Psoas muscle (tissue), 8 donors: ENCODE data around the gene DIABLO. TPM values are rescaled to one million over a fixed set of nuclear protein-coding genes. Genes with fewer than 3 reads are reported as not detected.

Experiments
- ATAC-seq, 4 donors: fragments of 200-7000 bp; cut with Tn5 transposase; one replicate each; pipeline ENCODE4 v1.9.1; 2020; ENCODE audit warnings: moderate library complexity in 3 of 4, mild to moderate bottlenecking in 2 of 4
- DNase-seq, 2 donors: peaks; one replicate each; pipeline ENCODE4 v3.0.0-alpha.2; 2020
- H3K27ac ChIP-seq: fragments of 200-600 bp; one replicate; pipeline ENCODE4 v1.8.0; 2022
- H3K27me3 ChIP-seq, 3 donors: fragments of 200-600 bp in 1 of 3; one replicate each; pipeline versions ENCODE4 v1.6.1 to v1.8.0; 2013 to 2022; ENCODE audit warnings: low read length in 2 of 3, mild to moderate bottlenecking in 2 of 3, moderate library complexity in 1 of 3; ENCODE audit not compliant: insufficient read depth in 3 of 3
- H3K36me3 ChIP-seq, 2 donors: fragments of 200-600 bp in 1 of 2; one replicate each; pipeline versions ENCODE4 v1.6.1 to v1.8.0; 2013 to 2022; ENCODE audit warnings: low read depth in 1 of 2, mild to moderate bottlenecking in 1 of 2, moderate library complexity in 1 of 2; ENCODE audit not compliant: insufficient read depth in 1 of 2
- H3K4me1 ChIP-seq: fragments of 200-600 bp; one replicate; pipeline ENCODE4 v1.8.0; 2022
- H3K4me3 ChIP-seq: fragments of 200-600 bp; one replicate; pipeline ENCODE4 v1.8.0; 2022; ENCODE audit warnings: mild to moderate bottlenecking
- H3K9me3 ChIP-seq: fragments of 200-600 bp; one replicate; pipeline ENCODE4 v1.8.0; 2022
- WGBS, 3 donors: extraction: QIAGEN DNeasy Blood & Tissue Kit; methylation state at CpG; one replicate each; pipeline versions ENCODE4 v1.1.6 to v1.1.7; 2013; 5-methylcytosine and 5-hydroxymethylcytosine counted together
- intact Hi-C, 2 donors: fragments of 100-400 bp; cut with DNase I; formaldehyde crosslinking; loops; one replicate each; pipeline versions ENCODE4 v1.11.0 to v1.14.2; 2022
- polyA plus RNA-seq, 3 donors: library from polyadenylated mRNA; stranded (reverse); fragments of 200-250 nt; gene quantifications; one replicate each; pipeline ENCODE4 v1.2.3, GENCODE V29; 2013
- total RNA-seq, 4 donors: library from RNA; stranded (reverse); fragmentation: NEBNext Ultra II Directional in 2 of 4; extraction: Animal tissue kit (Norgen Biotek cat#: 25700) in 2 of 4; gene quantifications; one replicate each; pipeline versions ENCODE4 v1.2.1 to v1.2.4, GENCODE V29; 2021 to 2023
- TF ChIP-seq, protein P1 (sequence below): fragments of 200-600 bp; IDR thresholded peaks from one replicate; pipeline ENCODE4 v1.8.0; 2022; ENCODE audit warnings: antibody characterized with exemption
- donor health status: healthy with polysubstance abuse.
- donor health status: DM: no; HTN: no; CAD: no; lungs with moderate emphysema.
- donor health status: Bipolar disorder and iron deficiency.
- donor health status: healthy.
- donor health status: DM: yes; HTN: yes; CAD: no.
- donor health status: DM: no; HTN: no; CAD: no.
- donor health status: DM: no; HTN: no; CAD: no.
- donor health status: DM: yes; HTN: yes; CAD: no.

The DIABLO gene
- total and polyA plus RNA-seq, 7 donors, result 24.4 to 109 (median 35.3) TPM

DNA sequence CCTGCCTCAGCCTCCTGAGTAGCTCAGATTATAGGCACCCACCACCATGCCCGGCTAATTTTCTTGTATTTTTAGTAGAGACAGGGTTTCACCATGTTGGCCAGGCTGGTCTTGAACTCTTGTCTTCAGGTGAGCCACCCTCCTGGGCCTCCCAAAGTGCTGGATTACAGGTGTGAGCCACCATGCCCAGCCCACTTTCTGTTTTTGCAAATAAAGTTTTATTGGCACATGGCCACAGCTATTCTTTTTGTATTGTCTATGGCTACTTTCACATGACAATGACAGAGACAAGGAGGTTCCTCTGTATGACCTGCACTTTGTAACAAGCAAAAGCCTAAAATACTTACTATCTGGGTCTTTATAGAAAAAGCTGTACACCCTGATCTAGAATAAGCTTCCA, 19.7 kb upstream of the DIABLO start:
- H3K36me3 ChIP-seq, result peaks cover 2 to 70% of the 10 kb centered on the region in 2 donors

DNA sequence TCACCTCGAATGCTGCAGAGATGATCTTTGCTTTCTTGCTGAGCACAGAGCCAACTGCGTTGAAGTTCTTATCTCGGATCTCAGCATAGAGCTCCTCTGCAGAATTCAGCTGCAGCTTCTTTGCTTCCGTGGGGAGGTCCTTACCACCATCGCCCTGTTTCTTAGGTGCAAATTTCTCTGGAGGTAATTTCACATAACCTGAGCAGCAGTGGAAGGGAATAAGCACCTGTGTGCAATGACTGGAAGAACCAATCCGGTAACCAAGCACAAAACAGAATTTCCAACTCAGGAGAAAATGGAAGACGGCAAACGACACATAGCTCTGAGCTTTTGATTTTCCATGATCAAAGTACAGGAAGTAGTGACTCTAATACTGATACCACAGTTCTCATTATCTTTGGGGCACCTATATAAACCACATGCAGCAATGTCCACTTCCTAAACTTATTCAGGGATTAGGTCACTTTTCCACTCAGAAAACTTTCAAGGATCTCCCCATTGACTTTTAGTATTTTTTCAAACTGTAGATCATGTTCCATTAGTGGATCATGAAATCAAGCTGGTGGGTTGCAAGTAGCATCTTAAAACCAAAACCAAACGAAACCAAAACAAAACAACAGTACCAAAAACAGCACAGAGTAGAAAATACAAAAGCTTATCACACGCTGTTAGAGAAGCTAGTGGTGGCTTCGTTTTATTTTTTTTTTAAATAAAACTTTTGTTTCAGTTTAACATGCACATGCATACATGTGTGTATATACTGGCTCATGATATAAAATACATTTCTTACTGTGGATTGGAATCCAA, 18.9 kb upstream of the DIABLO start:
- no peak overlapping the region for H3K4me3 ChIP-seq
- WGBS, 3 donors, result 88 to 89% (median 89%) methylated on average over 11 of the region's 11 CpGs

More for the DNA sequence above, 19.7 kb upstream of the DIABLO start:
- Histone ChIP-seq H3K4me1 (no peaks in the 10 kb centered on the region), H3K27me3 (no peaks in the 10 kb centered on the region), H3K27ac (no peak overlapping the region), H3K9me3 (no peaks in the 10 kb centered on the region), H3K4me3 (no peak overlapping the region)
- intact Hi-C loops, result no loop called here
- WGBS, 3 donors, result 83 to 95% (median 85%) methylated on average over 1 of the region's 1 CpG
- ATAC-seq (no peak), DNase-seq (no peak)
- TF ChIP-seq, protein P1, sequence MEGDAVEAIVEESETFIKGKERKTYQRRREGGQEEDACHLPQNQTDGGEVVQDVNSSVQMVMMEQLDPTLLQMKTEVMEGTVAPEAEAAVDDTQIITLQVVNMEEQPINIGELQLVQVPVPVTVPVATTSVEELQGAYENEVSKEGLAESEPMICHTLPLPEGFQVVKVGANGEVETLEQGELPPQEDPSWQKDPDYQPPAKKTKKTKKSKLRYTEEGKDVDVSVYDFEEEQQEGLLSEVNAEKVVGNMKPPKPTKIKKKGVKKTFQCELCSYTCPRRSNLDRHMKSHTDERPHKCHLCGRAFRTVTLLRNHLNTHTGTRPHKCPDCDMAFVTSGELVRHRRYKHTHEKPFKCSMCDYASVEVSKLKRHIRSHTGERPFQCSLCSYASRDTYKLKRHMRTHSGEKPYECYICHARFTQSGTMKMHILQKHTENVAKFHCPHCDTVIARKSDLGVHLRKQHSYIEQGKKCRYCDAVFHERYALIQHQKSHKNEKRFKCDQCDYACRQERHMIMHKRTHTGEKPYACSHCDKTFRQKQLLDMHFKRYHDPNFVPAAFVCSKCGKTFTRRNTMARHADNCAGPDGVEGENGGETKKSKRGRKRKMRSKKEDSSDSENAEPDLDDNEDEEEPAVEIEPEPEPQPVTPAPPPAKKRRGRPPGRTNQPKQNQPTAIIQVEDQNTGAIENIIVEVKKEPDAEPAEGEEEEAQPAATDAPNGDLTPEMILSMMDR, result no peak

DNA sequence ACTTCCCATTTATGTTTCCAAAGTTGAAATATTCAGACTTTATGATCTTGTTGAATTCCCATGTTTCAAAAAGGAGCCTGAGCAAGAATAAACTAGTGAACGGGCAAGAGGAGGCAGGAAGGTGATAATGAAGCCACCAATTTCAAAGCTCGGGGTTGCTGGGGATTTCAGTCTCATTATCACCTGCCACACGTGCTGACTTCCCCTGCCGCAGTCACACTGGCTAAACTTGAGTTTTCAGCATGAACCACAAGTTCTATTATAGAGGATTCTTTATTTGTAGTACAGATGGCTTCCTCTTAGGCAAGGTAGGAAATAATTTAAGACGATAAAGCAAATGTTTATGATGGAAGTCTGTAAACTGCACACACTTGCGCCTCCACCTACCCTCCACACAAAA, 18.1 kb upstream of the DIABLO start:
- Histone ChIP-seq H3K4me1 (no peaks in the 10 kb centered on the region), H3K27me3 (no peaks in the 10 kb centered on the region), H3K9me3 (no peaks in the 10 kb centered on the region), H3K4me3 (no peak overlapping the region), H3K36me3 (peaks cover 0 to 71% of the 10 kb centered on the region in 2 donors), H3K27ac (no peak overlapping the region)
- 84 to 90% (median 84%) methylated on average over 6 of the region's 6 CpGs for WGBS, 3 donors
- DNase-seq, result no peak
- ATAC-seq, result no peak
- TF ChIP-seq, protein P1, result no peak
- intact Hi-C loops, result no loop called here

More for the DNA sequence above, 18.9 kb upstream of the DIABLO start:
- Histone ChIP-seq H3K4me1 (no peaks in the 10 kb centered on the region), H3K27ac (no peak overlapping the region), H3K27me3 (no peaks in the 10 kb centered on the region), H3K9me3 (no peaks in the 10 kb centered on the region), H3K36me3 (peaks cover 0 to 70% of the 10 kb centered on the region in 2 donors)
- TF ChIP-seq, protein P1, result no peak
- intact Hi-C loops, result no loop called here
- DNase-seq (no peak), ATAC-seq (no peak)

DNA sequence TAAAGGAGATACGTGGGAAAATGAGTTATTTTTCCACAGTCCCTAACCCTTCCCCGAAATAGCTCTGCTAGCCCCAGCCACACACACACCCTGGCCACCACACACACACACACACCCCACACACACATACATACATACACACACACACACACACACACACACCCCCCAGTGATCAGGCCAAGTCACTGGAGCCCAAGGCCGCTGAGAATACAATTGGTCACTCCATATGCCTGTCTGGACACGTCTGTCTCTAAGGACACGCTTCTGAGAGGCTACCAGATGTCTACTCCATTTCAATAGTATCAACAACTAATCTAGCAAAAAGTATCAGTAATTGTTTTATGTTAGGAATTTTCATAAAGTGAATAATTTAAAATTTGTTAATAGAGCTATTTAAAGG, 13.0 kb upstream of the DIABLO start:
- Histone ChIP-seq H3K4me3 (no peak overlapping the region), H3K27ac (no peak overlapping the region), H3K27me3 (no peaks in the 10 kb centered on the region), H3K36me3 (peaks cover 0 to 87% of the 10 kb centered on the region in 2 donors), H3K9me3 (no peaks in the 10 kb centered on the region), H3K4me1 (no peaks in the 10 kb centered on the region)
- intact Hi-C loops, result no loop called here
- WGBS, 3 donors, result 90 to 97% (median 94%) methylated on average over 5 of the region's 5 CpGs
- ATAC-seq (no peak), DNase-seq (no peak)
- TF ChIP-seq, protein P1, result no peak

DNA sequence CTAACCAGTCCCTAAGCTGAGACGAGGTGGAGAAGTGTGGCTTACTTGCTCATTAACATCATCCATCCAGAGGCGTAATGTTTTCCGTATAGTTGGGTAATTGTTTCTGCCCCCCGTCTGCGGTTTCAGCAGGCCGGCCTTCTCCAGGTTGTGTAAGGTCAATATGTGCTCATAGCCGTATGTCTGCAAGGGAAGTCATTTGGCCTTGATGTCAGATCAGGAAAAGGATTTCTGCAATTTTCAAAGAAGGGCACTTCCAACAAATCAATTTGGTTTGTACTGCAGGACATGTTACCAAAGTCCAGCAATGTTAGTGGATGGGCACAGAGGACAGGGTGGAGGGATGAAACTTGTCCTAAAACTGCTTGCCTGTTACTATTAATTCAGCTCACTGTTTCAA, 9.9 kb upstream of the DIABLO start:
- Histone ChIP-seq H3K27me3 (no peaks in the 10 kb centered on the region), H3K9me3 (no peaks in the 10 kb centered on the region), H3K36me3 (peaks cover 0 to 90% of the 10 kb centered on the region in 2 donors), H3K4me1 (no peaks in the 10 kb centered on the region), H3K4me3 (no peak overlapping the region), H3K27ac (no peak overlapping the region)
- no peak for DNase-seq
- no peak for ATAC-seq
- 84 to 93% (median 87%) methylated on average over 7 of the region's 7 CpGs for WGBS, 3 donors
- TF ChIP-seq, protein P1, result no peak
- intact Hi-C loops, result no loop called here
